Left lobe of liver (tissue), 2 donors: Measurements from ENCODE around the gene ERFL. TPM values are rescaled to one million over a fixed set of nuclear protein-coding genes. Genes with fewer than 3 reads are reported as not detected.

Experiments used
- ATAC-seq: fragments of 200-7000 bp; cut with Tn5 transposase; one replicate; pipeline ENCODE4 v1.9.1; 2020; ENCODE audit warnings: mild to moderate bottlenecking, moderate library complexity
- DNase-seq: peaks from one replicate; pipeline ENCODE4 v3.0.0-alpha.2; 2020; ENCODE audit warnings: low spot score
- total RNA-seq: library from RNA; stranded (reverse); gene quantifications from one replicate; pipeline ENCODE4 v1.2.1, GENCODE V29; 2021
- donor health status: DM: no; HTN: no; CAD: no; lungs with moderate emphysema.
- donor health status: DM: no; HTN: yes; CAD: no.

ERFL gene
- total RNA-seq, 1 donor from 2014 or later: not detected

DNA sequence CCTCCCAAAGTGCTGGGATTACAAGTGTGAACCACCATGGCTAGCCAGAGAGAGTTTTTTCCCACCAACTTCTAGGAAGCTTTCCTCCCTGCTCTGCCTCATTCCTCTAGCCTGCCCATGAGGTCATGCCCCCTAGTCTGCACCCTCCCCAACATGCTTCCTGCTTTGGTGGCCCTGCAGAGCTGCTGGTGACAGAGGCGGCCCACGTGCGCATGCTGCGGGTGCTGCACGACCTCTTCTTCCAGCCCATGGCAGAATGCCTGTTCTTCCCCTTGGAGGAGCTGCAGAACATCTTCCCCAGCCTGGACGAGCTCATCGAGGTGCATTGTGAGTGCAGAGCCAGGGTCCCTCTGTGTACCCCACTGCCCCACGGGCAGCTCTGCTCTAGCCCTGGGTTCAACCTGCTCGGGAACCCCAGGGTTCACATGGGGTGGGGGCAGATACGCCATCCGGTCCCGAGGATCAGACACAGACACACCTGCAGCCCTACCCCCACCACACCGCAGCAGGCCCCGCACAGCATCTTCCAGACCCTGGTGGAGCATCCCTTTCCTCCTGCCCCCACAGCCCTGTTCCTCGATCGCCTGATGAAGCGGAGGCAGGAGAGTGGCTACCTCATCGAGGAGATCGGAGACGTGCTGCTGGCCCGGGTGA is 26.4 kb downstream of the ERFL start:
- DNase-seq: no peak

DNA sequence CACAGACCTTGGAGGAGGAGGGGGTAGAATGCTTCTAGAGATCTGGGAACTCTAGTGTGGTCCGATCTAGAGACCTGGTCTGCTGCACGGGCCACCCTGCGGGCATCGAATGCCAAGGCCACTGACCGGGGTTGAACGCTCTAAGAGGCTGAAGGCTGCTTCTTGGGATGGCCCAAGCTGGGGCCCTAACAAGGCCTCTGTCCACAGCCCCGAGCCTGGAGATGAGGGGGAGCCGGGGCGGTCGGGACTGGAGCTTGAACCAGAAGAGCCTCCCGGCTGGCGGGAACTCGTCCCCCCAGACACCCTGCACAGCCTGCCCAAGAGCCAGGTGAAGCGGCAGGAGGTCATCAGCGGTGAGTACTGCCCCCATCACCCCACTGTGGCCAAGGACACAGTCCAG is 30.0 kb downstream of the ERFL start:
- ATAC-seq (no peak), DNase-seq (no peak)

More for the DNA sequence above, 26.4 kb downstream of the ERFL start:
- ATAC-seq: no peak

- ATAC-seq: no peak
- no peak for DNase-seq
Observed at GRCh38 chr19:41897820-41898219, 30.4 kb downstream of the ERFL start.

- DNase-seq (no peak), ATAC-seq (no peak)
Observed at GRCh38 chr19:41897181-41897580, 31.1 kb downstream of the ERFL start.

- ATAC-seq (no peak), DNase-seq (no peak)
Observed at GRCh38 chr19:41896581-41896942, 31.7 kb downstream of the ERFL start.

- DNase-seq (no peak), ATAC-seq (peak; percentile 18)
Observed at GRCh38 chr19:41895745-41896580, 32.3 kb downstream of the ERFL start.

- DNase-seq: no peak
- no peak for ATAC-seq
Observed at GRCh38 chr19:41894350-41894749, 33.9 kb downstream of the ERFL start.

GRCh38 chr19:41893899-41894298 is 34.4 kb downstream of the ERFL start:
- DNase-seq: no peak
- no peak for ATAC-seq

- no peak for ATAC-seq
- no peak for DNase-seq
Observed at GRCh38 chr19:41892173-41892902, 35.9 kb downstream of the ERFL start.

DNA sequence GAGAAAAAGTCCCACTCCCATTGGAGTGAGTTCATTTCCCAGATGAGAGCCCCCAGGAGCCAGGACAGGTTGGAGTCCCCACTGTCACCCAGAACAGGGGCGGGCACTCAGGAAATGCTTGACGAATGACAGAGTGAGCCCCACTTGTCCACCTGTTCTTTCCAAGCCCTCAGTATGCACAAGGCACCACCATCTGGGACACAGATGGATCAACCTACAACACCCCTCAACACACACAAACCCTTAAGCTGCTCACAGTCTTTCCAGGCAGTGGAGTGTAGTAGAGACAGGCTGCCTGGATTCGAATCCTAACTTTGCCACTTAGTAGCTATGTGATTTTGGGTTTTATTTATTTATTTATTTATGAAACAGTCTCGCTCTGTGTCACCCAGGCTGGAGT is 37.3 kb downstream of the ERFL start:
- DNase-seq (no peak), ATAC-seq (no peak)

DNA sequence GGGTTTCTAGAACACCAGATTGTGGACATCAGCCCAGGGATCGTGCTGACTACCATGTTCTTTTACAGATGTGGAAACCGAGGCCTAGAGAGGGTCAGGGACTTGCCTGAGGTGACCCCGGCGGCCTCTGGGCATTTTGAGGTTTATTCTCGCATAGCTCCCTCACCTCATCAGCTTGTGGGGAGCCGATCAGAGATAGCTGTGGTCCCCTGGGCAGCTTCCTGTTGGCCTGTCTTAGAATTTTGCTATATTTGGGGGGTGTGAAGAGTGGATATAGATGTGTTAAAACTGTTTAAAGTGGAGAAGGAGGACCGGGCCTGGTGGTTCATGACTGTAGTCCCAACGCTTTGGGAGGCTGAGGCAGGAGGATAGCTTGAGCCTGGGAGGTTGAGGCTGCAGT is 38.4 kb downstream of the ERFL start:
- DNase-seq: no peak

DNA sequence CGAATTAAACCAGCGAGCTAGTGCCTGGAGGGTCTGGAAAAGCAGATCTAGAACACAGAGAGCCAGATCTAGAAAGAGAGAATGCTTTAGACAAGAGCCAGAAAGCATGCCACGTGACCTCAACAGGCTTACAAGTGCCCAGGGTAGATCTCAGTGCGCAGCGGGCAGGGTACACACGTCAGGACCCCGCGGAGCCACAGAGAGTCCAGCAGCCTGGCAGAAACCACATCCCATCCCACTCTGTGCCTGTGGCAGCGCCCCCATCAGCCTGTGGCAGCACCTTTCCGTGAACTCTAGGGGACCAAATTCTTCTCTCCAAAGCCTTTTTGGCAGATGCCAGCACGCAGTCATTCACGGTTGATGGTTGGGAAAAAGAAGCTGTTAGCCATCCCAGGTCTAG is 39.3 kb downstream of the ERFL start:
- DNase-seq (no peak), ATAC-seq (no peak)

More for the DNA sequence above, 38.4 kb downstream of the ERFL start:
- no peak for ATAC-seq

GRCh38 chr19:41887711-41888382 is 40.4 kb downstream of the ERFL start:
- no peak for DNase-seq
- no peak for ATAC-seq

- DNase-seq (no peak), ATAC-seq (no peak)
Observed at GRCh38 chr19:41886761-41887710, 41.2 kb downstream of the ERFL start.

DNA sequence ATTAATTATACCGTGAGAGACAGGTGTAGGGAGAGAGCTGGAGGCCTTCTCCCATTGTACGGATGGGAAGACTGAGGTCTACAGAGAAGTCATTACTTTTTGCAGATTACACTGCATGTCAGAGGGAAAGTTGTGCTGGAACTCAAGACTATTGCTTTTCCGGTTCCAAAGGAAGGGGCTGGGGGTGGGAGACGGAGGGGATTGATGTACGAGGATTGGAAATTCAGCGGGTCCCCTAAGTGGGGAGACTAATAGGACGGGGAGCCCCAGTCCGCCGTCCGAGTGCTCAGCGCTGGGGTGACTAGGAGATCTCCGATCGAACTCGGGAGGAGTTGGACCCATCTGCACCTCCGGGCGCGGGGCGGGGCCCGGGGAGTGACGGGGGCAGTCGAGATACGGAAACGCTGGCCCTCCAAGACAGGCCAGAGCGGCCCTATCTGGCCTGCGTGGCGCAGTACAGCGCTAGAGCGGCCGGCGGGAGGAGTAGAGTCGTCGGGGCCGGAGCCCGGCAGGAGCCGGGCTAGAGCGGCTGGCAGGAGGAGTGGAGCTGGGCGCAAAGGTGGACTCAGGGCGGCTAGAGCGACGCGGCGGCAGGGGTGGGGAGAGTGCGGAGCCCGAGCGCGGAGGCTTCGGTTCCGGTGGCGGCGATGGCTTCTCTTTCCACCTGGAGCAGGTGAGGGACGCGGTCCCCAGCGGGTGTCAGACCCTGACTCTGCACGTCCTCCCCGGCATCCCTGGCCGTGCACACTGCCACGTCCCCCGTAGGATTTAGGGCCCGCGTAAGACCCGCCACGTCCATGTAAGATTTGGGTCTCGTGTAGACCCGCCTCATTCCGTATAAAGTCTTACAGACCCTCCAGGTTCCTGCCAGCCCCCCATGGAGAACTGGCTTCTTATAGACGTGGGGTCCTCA is 44.2 kb downstream of the ERFL start:
- DNase-seq (peak; percentile 97), ATAC-seq (peak; percentile 94)

- no peak for ATAC-seq
Observed at GRCh38 chr19:41883463-41883820, 44.8 kb downstream of the ERFL start.

GRCh38 chr19:41882568-41883462 is 45.4 kb downstream of the ERFL start, which contains the start of gene ARHGEF1:
Gene ARHGEF1 (plus strand): TSS chr19:41883184. CDS start chr19:41888083, 4,899 bp downstream.
- DNase-seq (peak; percentile 68), ATAC-seq (peak; percentile 45)

More at GRCh38 chr19:41883463-41883820, 44.8 kb downstream of the ERFL start:
- no peak for DNase-seq

GRCh38 chr19:41880329-41880708 is 47.9 kb downstream of the ERFL start:
- DNase-seq (no peak), ATAC-seq (no peak)
